Brain microvascular endothelial cell (primary cell): ENCODE results near the gene BCL2A1.

ENCODE experiments used
- DNase-seq: peaks from one replicate; pipeline ENCODE4 v3.0.0-alpha.2; 2020
- H3K27ac ChIP-seq: fragments of 250-450 bp; sonication (Bioruptor Pico); 2 replicates; pipeline ENCODE4 v1.5.1; 2020; ENCODE audit warnings: mild to moderate bottlenecking, moderate library complexity
- H3K27me3 ChIP-seq: fragments of 250-450 bp; sonication (Bioruptor Pico); replicated peaks from 2 replicates; pipeline ENCODE4 v1.5.1; 2020; ENCODE audit warnings: mild to moderate bottlenecking
- H3K36me3 ChIP-seq: fragments of 250-450 bp; sonication (Bioruptor Pico); replicated peaks from 2 replicates; pipeline ENCODE4 v1.5.1; 2020; ENCODE audit warnings: mild to moderate bottlenecking
- H3K4me3 ChIP-seq: 2 replicates; pipeline ENCODE4 v1.5.1; 2011; ENCODE audit warnings: low read depth, mild to moderate bottlenecking, control low read depth, low read length, moderate library complexity
- CTCF ChIP-seq: IDR thresholded peaks from 2 replicates; pipeline ENCODE4 v1.5.1; 2011; ENCODE audit warnings: low read depth, mild to moderate bottlenecking, moderate library complexity, low read length, control low read depth, inconsistent platforms; ENCODE audit errors: missing control alignments
- in situ Hi-C: cut with HindIII; loops from 2 replicates; pipeline ENCODE4 v1.10.0; 2017; ENCODE audit warnings: low sequenced_read_pairs, low pct_ligation_motif_present

The BCL2A1 gene

GRCh38 chr15:79973456-79974195 lies 2.6 kb upstream of the BCL2A1 start:
- Histone ChIP-seq H3K4me3 (no peak overlapping the region), H3K27me3 (no peaks in the 10 kb centered on the region), H3K36me3 (no peaks in the 10 kb centered on the region), H3K27ac (no peak overlapping the region)
- in situ Hi-C loops: no loop called here
- TF ChIP-seq CTCF: no peak
- DNase-seq: no peak

GRCh38 chr15:79972863-79973262 lies 1.9 kb upstream of the BCL2A1 start:
- Histone ChIP-seq H3K27ac (no peak overlapping the region), H3K27me3 (no peaks in the 10 kb centered on the region), H3K4me3 (no peak overlapping the region), H3K36me3 (no peaks in the 10 kb centered on the region)
- in situ Hi-C loops: no loop called here
- no peak for TF ChIP-seq CTCF
- no peak for DNase-seq

- in situ Hi-C loops: no loop called here
- Histone ChIP-seq H3K27me3 (no peaks in the 10 kb centered on the region), H3K36me3 (no peaks in the 10 kb centered on the region), H3K4me3 (no peak overlapping the region), H3K27ac (no peak overlapping the region)
- DNase-seq: no peak
- TF ChIP-seq CTCF: no peak
Observed at GRCh38 chr15:79970181-79970580, 815 bp downstream of the BCL2A1 start.

- no peak for TF ChIP-seq CTCF
- no peaks in the 10 kb centered on the region for H3K27me3 ChIP-seq
- in situ Hi-C loops: no loop called here
- H3K27ac ChIP-seq: no peak overlapping the region
- no peaks in the 10 kb centered on the region for H3K36me3 ChIP-seq
- H3K4me3 ChIP-seq: no peak overlapping the region
- DNase-seq: no peak
Observed at GRCh38 chr15:79969146-79969545, 1.9 kb downstream of the BCL2A1 start.

GRCh38 chr15:79967298-79968182 lies 3.5 kb downstream of the BCL2A1 start:
- DNase-seq: no peak
- no peak overlapping the region for H3K27ac ChIP-seq
- no peaks in the 10 kb centered on the region for H3K27me3 ChIP-seq
- in situ Hi-C loops: no loop called here
- TF ChIP-seq CTCF: no peak
- no peaks in the 10 kb centered on the region for H3K36me3 ChIP-seq
- H3K4me3 ChIP-seq: no peak overlapping the region
